Hepatocyte (in vitro differentiated cells): ENCODE measurements around the gene USP2. TPM values are rescaled to one million over a fixed set of nuclear protein-coding genes. Genes with fewer than 3 reads are reported as not detected.

ENCODE experiments used
- DNase-seq: peaks from one replicate; pipeline ENCODE4 v3.0.0-alpha.2; 2016; ENCODE audit warnings: low spot score
- H2AFZ ChIP-seq: fragments of 200-600 bp; sonication (generic); 2 replicates; pipeline ENCODE4 v1.6.0; 2016; ENCODE audit warnings: antibody characterized with exemption, mild to moderate bottlenecking
- H3K27ac ChIP-seq: fragments of 200-600 bp; sonication (generic); 2 replicates; pipeline ENCODE4 v1.5.1; 2016; ENCODE audit warnings: mild to moderate bottlenecking
- H3K27me3 ChIP-seq: fragments of 200-600 bp; sonication (generic); 2 replicates; pipeline ENCODE4 v1.6.1; 2016
- H3K36me3 ChIP-seq: fragments of 200-600 bp; sonication (generic); replicated peaks from 2 replicates; pipeline ENCODE4 v1.5.1; 2016; ENCODE audit warnings: low read depth; ENCODE audit not compliant: insufficient read depth
- H3K4me1 ChIP-seq: fragments of 200-600 bp; sonication (generic); 2 replicates; pipeline ENCODE4 v1.5.1; 2016; ENCODE audit warnings: mild to moderate bottlenecking, moderate library complexity; ENCODE audit not compliant: insufficient read depth
- H3K4me2 ChIP-seq: fragments of 200-600 bp; sonication (generic); 2 replicates; pipeline ENCODE4 v1.6.0; 2016
- H3K4me3 ChIP-seq: fragments of 200-600 bp; sonication (generic); 2 replicates; pipeline ENCODE4 v1.5.1; 2016; ENCODE audit warnings: mild to moderate bottlenecking
- H3K79me2 ChIP-seq: fragments of 200-600 bp; sonication (generic); 2 replicates; pipeline ENCODE4 v1.6.0; 2017; ENCODE audit warnings: mild to moderate bottlenecking
- H3K9me2 ChIP-seq: fragments of 200-600 bp; sonication (generic); replicated peaks from 2 replicates; pipeline ENCODE4 v1.6.0; 2017; ENCODE audit warnings: mild to moderate bottlenecking; ENCODE audit not compliant: insufficient read depth
- H3K9me3 ChIP-seq: fragments of 200-600 bp; sonication (generic); 2 replicates; pipeline ENCODE4 v1.5.1; 2016; ENCODE audit warnings: low read depth, mild to moderate bottlenecking
- H4K20me1 ChIP-seq: fragments of 200-600 bp; sonication (generic); 2 replicates; pipeline ENCODE4 v1.6.0; 2016; ENCODE audit warnings: mild to moderate bottlenecking; ENCODE audit not compliant: insufficient read depth, poor library complexity, severe bottlenecking
- EZH2 ChIP-seq: fragments of 200-600 bp; sonication (generic); IDR thresholded peaks from 2 replicates; pipeline ENCODE4 v1.6.1; 2016; ENCODE audit warnings: antibody characterized with exemption, mild to moderate bottlenecking, borderline replicate concordance
- EZH2phosphoT487 ChIP-seq: fragments of 200-600 bp; sonication (generic); IDR thresholded peaks from one replicate; pipeline ENCODE4 v1.6.1; 2018; ENCODE audit warnings: antibody characterized with exemption, mild to moderate bottlenecking, low read depth, moderate library complexity; ENCODE audit not compliant: unreplicated experiment, severe bottlenecking
- WGBS: methylation state at CpG from one replicate; pipeline ENCODE4 v1.1.6; 2016; ENCODE audit warnings: low lambda C conversion rate; ENCODE audit errors: missing lambda C conversion rate; 5-methylcytosine and 5-hydroxymethylcytosine counted together
- polyA plus RNA-seq: library from polyadenylated mRNA; unstranded; fragments of >200 nt; fragmentation: Nextera tagmentation; extraction: Ambion mirVana; gene quantifications from 2 replicates; pipeline ENCODE4 v1.2.1, GENCODE V29; 2016
- total RNA-seq: library from RNA; depleted of rRNA; stranded (reverse); fragments of >200 nt; gene quantifications from 2 replicates; pipeline ENCODE4 v1.2.3, GENCODE V29; 2014
- TF ChIP-seq, protein P1 (sequence below): fragments of 200-600 bp; sonication (generic); IDR thresholded peaks from 2 replicates; pipeline ENCODE4 v1.5.1; 2016; ENCODE audit warnings: antibody characterized with exemption, mild to moderate bottlenecking; ENCODE audit not compliant: poor library complexity

The USP2 gene
- total and polyA plus RNA-seq, 2 experiments from 2014 or later, result 7.3 to 23.5 TPM

DNA sequence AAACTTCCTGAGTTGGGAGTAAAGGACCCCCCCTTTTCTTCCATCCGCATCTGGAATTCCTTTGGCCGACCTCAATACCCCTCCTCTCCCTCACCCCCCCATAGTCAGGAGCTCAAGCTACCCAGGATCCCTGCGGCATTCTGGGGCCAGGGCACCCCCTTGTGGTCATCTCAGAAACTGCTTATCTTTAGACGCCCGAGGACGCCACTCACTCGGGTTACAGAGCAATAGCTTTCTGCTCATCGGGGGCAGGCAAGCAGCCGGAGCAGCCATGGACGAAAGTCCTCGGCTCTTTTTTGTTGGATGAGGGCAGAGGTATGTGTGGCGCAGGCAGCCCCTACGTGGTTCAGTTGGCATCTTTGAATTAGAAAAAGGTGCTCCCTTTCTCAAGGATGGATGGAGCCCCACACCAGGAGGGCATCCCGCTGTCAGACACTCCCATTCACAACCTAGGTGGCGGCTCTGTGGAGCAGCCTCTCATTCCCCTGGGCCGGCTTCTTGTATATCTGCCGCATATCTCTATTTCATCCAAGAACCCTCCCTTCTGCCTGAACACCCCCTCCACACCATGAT lies 43.1 kb downstream of the USP2 start:
- Histone ChIP-seq H3K4me3 (no peak overlapping the region), H3K36me3 (no peaks in the 10 kb centered on the region), H3K9me3 (no peaks in the 10 kb centered on the region), H3K4me1 (peaks cover 27% of the 10 kb centered on the region), H2AFZ (no peak overlapping the region), H3K4me2 (peak overlapping the region; percentile 96), H3K27me3 (peaks cover 25% of the 10 kb centered on the region), H3K9me2 (no peaks in the 10 kb centered on the region), H3K27ac (peak overlapping the region; percentile 81), H4K20me1 (no peaks in the 10 kb centered on the region), H3K79me2 (peaks cover 20% of the 10 kb centered on the region)
- WGBS, result 12% methylated on average over 17 of the region's 17 CpGs
- no peak for TF ChIP-seq EZH2
- TF ChIP-seq, protein P1, sequence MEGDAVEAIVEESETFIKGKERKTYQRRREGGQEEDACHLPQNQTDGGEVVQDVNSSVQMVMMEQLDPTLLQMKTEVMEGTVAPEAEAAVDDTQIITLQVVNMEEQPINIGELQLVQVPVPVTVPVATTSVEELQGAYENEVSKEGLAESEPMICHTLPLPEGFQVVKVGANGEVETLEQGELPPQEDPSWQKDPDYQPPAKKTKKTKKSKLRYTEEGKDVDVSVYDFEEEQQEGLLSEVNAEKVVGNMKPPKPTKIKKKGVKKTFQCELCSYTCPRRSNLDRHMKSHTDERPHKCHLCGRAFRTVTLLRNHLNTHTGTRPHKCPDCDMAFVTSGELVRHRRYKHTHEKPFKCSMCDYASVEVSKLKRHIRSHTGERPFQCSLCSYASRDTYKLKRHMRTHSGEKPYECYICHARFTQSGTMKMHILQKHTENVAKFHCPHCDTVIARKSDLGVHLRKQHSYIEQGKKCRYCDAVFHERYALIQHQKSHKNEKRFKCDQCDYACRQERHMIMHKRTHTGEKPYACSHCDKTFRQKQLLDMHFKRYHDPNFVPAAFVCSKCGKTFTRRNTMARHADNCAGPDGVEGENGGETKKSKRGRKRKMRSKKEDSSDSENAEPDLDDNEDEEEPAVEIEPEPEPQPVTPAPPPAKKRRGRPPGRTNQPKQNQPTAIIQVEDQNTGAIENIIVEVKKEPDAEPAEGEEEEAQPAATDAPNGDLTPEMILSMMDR, result peak; percentile 83
- peak; percentile 91 for DNase-seq

DNA sequence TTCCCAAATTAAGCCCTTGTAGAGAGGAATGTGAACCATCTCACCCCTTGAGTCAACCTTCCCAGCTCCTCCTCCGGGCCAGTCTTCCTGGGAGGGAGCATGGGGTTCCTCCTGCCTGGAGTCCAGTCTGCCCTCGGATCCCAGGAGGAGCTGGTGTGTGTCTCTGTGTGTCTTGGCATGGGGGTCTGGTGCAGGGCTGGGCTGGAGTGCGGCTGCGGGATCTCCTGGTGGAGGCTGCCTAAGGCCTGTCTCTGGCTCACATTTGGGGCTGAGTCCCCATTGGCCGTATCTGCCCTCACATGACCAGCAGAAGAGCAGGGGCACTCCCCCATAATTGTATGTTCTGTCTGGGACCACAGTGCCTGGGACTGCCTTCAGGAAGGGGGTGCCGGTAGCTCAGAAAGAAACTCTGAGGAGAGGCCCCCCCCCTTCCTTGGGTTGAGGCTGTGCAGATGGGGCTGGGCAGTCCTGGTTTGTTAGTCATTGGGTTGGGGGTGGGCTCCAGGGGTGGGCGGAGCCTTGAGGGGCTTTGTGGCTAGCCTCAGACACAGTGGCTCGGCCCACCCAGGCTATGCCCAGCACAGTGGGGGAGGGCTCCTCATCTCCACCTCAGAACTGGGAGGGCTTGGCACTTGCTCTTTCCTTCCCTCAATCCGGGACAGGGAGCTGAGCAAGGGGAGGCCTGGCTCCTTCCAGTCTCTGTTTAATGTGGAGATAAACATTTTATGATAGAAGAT lies 43.7 kb downstream of the USP2 start:
- 38% methylated on average over 8 of the region's 9 CpGs for WGBS
- no peak overlapping the region for H3K4me3 ChIP-seq
- H3K4me1 ChIP-seq, result peaks cover 27% of the 10 kb centered on the region
- no peaks in the 10 kb centered on the region for H3K9me3 ChIP-seq
- H3K9me2 ChIP-seq, result no peaks in the 10 kb centered on the region
- peak overlapping the region; percentile 96 for H3K4me2 ChIP-seq
- peaks cover 18% of the 10 kb centered on the region for H3K27me3 ChIP-seq
- no peak overlapping the region for H2AFZ ChIP-seq
- H3K27ac ChIP-seq, result peak overlapping the region; percentile 81
- H3K36me3 ChIP-seq, result no peaks in the 10 kb centered on the region
- DNase-seq, result peak; percentile 85
- TF ChIP-seq EZH2, result no peak
- TF ChIP-seq EZH2phosphoT487, result no peak
- TF ChIP-seq, protein P1, result no peak
- H4K20me1 ChIP-seq, result no peaks in the 10 kb centered on the region
- peaks cover 20% of the 10 kb centered on the region for H3K79me2 ChIP-seq

DNA sequence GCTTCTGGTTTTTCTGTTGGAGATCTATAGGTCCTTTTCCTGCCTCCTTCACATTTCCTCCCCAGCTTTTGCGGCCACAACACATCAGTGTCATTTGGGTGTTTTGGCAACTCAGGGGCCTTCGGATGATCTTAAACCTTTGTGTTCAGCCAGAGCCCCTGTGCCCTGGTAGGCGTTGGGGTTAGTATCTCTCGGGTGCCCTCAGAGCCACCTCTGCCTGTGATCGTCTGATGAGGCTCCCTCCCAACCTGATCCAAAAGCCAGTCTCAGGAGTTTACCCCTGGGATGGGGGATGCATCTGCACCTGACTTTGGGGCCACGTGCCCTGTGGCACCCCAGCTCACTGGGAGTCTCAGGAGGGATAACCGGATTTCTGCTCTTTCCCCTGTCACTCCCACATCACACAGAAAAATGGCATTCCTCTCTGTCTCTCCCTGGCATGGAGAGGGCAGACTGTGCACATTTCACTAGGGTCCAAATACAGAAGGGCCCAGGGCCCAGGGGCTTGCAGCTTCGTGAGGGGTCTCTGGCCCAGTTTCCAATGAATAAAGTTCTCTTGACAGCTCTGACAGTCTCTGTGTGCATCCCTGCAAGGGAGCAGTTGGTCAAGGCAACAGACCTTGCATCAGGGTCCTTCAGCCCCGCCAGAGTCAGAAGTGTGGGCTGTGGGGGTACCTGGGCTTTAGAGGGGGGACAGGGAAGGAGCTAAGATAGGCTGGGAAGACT lies 44.6 kb downstream of the USP2 start:
- peak overlapping the region; percentile 81 for H3K27ac ChIP-seq
- DNase-seq, result no peak
- no peak for TF ChIP-seq EZH2
- TF ChIP-seq, protein P1, result no peak
- TF ChIP-seq EZH2phosphoT487, result no peak
- H3K9me2 ChIP-seq, result no peaks in the 10 kb centered on the region
- H3K79me2 ChIP-seq, result peaks cover 20% of the 10 kb centered on the region
- peaks cover 27% of the 10 kb centered on the region for H3K4me1 ChIP-seq
- H3K4me2 ChIP-seq, result peak overlapping the region; percentile 96
- 92% methylated on average over 9 of the region's 9 CpGs for WGBS
- H3K27me3 ChIP-seq, result peaks cover 16% of the 10 kb centered on the region
- H4K20me1 ChIP-seq, result no peaks in the 10 kb centered on the region
- no peaks in the 10 kb centered on the region for H3K36me3 ChIP-seq
- no peaks in the 10 kb centered on the region for H3K9me3 ChIP-seq
- H3K4me3 ChIP-seq, result no peak overlapping the region
- no peak overlapping the region for H2AFZ ChIP-seq
